Hepatocyte (in vitro differentiated cells): ENCODE measurements around the gene COL11A2.

Experiments
- CTCF ChIP-seq: fragments of 200-600 bp; sonication (generic); IDR thresholded peaks from 2 replicates; pipeline ENCODE4 v1.5.1; 2016; ENCODE audit warnings: antibody characterized with exemption, mild to moderate bottlenecking; ENCODE audit not compliant: poor library complexity
- EZH2 ChIP-seq: fragments of 200-600 bp; sonication (generic); IDR thresholded peaks from 2 replicates; pipeline ENCODE4 v1.6.1; 2016; ENCODE audit warnings: antibody characterized with exemption, mild to moderate bottlenecking, borderline replicate concordance

GRCh38 chr6:33236328-33236727 is 44.1 kb upstream of the COL11A2 start:
- TF ChIP-seq CTCF (no peak), EZH2 (no peak)
